Gastrocnemius medialis (tissue), 4 donors: ENCODE results near the gene FBXW11.

Experiments
- POLR2A ChIP-seq, 2 donors: fragments of 450-650 bp; IDR thresholded peaks; one replicate each; pipeline ENCODE4 v1.6.1; 2017; ENCODE audit warnings: antibody characterized with exemption in 2 of 2, mild to moderate bottlenecking in 2 of 2, moderate library complexity in 2 of 2
- TF ChIP-seq, protein P1 (sequence below), 5 experiments: fragments of 450-650 bp in 3 of 5; fragments of 200-600 bp in 2 of 5; sonication (generic) in 2 of 5; IDR thresholded peaks in 4 of 5; conservative IDR thresholded peaks in 1 of 5; 1 replicate in 4 of 5; 2 replicates in 1 of 5; pipeline ENCODE4 v1.5.1; 2016 to 2019; ENCODE audit warnings: antibody characterized with exemption in 5 of 5, mild to moderate bottlenecking in 3 of 5, moderate library complexity in 3 of 5

DNA sequence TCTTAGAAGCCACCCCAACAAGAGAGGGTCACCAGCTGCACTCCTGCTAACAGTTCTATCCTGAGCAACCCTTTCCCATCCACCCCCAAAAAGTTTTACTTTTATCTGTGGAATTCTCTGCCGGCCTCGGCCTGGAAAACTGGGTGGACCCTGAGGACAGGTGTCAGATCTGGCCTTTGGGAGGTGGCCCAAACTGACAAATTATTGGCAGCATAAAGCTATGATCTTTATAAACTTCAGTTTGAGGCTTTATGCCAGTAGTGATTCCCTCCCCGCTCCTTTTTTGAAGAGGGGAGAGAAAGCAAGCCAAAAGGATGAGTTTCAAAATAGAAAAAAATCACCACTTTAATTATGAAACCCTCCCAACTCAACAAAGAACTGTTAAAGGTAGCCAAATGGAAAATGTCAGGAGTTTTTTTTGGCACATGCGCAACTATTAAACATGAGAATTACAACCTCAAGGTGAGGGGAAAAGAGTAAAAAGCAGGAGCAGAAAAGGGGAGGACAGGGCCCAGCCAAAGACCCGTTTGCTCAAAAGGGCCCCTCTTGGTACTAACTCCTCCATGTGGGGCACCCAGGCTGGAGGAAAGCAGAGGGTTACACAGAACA lies 49.4 kb downstream of the FBXW11 start:
- TF ChIP-seq POLR2A (IDR thresholded peaks at IDR 0.05): no peak
- TF ChIP-seq, protein P1, sequence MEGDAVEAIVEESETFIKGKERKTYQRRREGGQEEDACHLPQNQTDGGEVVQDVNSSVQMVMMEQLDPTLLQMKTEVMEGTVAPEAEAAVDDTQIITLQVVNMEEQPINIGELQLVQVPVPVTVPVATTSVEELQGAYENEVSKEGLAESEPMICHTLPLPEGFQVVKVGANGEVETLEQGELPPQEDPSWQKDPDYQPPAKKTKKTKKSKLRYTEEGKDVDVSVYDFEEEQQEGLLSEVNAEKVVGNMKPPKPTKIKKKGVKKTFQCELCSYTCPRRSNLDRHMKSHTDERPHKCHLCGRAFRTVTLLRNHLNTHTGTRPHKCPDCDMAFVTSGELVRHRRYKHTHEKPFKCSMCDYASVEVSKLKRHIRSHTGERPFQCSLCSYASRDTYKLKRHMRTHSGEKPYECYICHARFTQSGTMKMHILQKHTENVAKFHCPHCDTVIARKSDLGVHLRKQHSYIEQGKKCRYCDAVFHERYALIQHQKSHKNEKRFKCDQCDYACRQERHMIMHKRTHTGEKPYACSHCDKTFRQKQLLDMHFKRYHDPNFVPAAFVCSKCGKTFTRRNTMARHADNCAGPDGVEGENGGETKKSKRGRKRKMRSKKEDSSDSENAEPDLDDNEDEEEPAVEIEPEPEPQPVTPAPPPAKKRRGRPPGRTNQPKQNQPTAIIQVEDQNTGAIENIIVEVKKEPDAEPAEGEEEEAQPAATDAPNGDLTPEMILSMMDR (IDR thresholded peaks at IDR 0.05 in 4 of 5, conservative IDR thresholded peaks at IDR 0.05 in 1 of 5): no peak
